Mucosa of descending colon (tissue), 3 donors: Measurements from ENCODE around the gene ZBTB47. TPM values are rescaled to one million over a fixed set of nuclear protein-coding genes. Genes with fewer than 3 reads are reported as not detected.

Experiments used
- ATAC-seq: fragments of 200-7000 bp; cut with Tn5 transposase; one replicate; pipeline ENCODE4 v1.9.1; 2020; ENCODE audit warnings: mild to moderate bottlenecking, moderate library complexity
- DNase-seq, 3 donors: peaks; one replicate each; pipeline ENCODE4 v3.0.0-alpha.2; 2020
- H3K36me3 ChIP-seq: fragments of 200-600 bp; one replicate; pipeline ENCODE4 v1.8.0; 2021; ENCODE audit warnings: low read depth, mild to moderate bottlenecking
- H3K4me1 ChIP-seq: fragments of 200-600 bp; one replicate; pipeline ENCODE4 v1.8.0; 2021; ENCODE audit warnings: low read depth, mild to moderate bottlenecking
- H3K4me3 ChIP-seq: fragments of 200-600 bp; one replicate; pipeline ENCODE4 v1.8.0; 2021; ENCODE audit warnings: mild to moderate bottlenecking
- H3K9me3 ChIP-seq: fragments of 200-600 bp; one replicate; pipeline ENCODE4 v1.8.0; 2021; ENCODE audit warnings: mild to moderate bottlenecking
- intact Hi-C, 2 donors: fragments of 100-400 bp; cut with DNase I in 1 of 2; cut with micrococcal nuclease in 1 of 2; formaldehyde crosslinking; loops; one replicate each; pipeline versions ENCODE4 v1.11.0 to v1.11.1; 2022; cut with DNase I, micrococcal nuclease
- total RNA-seq, 3 donors: library from RNA; stranded (reverse); fragmentation: NEBNext Ultra II Directional in 2 of 3; extraction: Animal tissue kit (Norgen Biotek cat#: 25700) in 2 of 3; gene quantifications; one replicate each; pipeline versions ENCODE4 v1.2.1 to v1.2.4, GENCODE V29; 2021 to 2023
- TF ChIP-seq, protein P1 (sequence below): fragments of 200-600 bp; IDR thresholded peaks from one replicate; pipeline ENCODE4 v1.8.0; 2022; ENCODE audit warnings: antibody characterized with exemption, mild to moderate bottlenecking
- donor health status: DM: no; HTN: no; CAD: no; lungs with moderate emphysema.
- donor health status: DM: no; HTN: no; CAD: no.
- donor health status: DM: no; HTN: yes; CAD: no.

The ZBTB47 gene
- total RNA-seq, 3 donors from 2014 or later: 3.1 to 45.5 (median 12.4) TPM

DNA sequence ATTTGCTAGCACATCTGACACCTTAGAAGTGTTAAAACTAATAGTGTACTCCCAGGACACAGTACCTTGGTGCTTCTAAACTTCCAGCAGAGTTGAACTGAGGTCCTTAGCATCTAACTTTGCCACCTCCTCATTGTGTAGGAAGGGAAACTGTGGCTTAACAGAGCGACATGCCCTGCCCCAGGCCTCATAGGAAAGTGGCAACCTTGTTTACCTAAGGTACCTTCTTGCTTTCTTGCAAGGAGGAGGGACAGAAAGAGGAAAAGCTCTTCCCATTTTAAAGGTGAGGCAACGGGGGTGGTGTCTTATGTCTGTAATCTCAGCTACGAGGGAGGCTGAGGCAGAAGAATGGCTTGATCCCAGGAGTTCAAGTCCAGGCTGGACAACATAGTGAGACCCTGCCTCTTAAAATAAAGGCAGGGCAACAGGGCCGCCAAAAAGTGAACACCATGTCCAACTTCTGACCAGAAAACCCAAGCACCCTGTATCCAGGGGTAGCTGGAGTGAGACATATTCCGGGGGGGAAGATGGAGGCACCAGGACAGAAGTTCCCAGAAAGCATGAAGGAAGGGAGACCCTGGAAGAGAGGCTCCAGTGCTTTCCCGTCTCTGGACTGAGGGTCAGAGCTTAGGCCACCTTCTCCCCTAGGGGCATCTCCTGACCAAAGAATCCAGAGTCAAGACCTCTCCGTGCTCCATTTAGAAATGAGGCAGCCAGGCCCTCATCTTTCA lies 31.3 kb downstream of the ZBTB47 start:
- DNase-seq: peak in 1 of 3 donors; percentile 7
- intact Hi-C loops: no loop called here
- Histone ChIP-seq H3K4me1 (no peaks in the 10 kb centered on the region), H3K4me3 (no peak overlapping the region), H3K36me3 (no peaks in the 10 kb centered on the region), H3K9me3 (no peaks in the 10 kb centered on the region)
- ATAC-seq: no peak
- TF ChIP-seq, protein P1, sequence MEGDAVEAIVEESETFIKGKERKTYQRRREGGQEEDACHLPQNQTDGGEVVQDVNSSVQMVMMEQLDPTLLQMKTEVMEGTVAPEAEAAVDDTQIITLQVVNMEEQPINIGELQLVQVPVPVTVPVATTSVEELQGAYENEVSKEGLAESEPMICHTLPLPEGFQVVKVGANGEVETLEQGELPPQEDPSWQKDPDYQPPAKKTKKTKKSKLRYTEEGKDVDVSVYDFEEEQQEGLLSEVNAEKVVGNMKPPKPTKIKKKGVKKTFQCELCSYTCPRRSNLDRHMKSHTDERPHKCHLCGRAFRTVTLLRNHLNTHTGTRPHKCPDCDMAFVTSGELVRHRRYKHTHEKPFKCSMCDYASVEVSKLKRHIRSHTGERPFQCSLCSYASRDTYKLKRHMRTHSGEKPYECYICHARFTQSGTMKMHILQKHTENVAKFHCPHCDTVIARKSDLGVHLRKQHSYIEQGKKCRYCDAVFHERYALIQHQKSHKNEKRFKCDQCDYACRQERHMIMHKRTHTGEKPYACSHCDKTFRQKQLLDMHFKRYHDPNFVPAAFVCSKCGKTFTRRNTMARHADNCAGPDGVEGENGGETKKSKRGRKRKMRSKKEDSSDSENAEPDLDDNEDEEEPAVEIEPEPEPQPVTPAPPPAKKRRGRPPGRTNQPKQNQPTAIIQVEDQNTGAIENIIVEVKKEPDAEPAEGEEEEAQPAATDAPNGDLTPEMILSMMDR: no peak

DNA sequence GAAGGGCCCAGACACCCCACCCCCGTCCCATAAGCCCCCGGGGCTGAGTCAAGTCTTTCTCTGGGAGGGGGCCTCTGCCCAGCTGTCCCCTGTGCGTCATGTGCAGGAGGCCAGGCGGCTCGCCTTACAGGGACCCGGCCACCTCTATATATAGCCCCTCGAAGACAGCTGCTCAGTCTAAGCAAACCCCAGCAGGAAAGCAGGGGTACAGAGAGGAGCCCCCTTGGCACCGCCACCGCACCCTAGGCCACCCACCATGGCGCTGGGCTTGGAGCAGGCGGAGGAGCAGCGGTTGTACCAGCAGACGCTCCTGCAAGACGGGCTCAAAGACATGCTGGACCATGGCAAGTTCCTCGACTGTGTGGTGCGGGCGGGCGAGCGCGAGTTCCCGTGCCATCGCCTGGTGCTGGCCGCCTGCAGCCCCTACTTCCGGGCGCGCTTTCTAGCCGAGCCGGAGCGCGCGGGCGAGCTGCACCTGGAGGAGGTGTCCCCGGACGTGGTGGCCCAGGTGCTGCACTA lies 31.9 kb downstream of the ZBTB47 start, which contains the start of gene KLHL40:
Gene KLHL40, plus strand, starts transcription at position 175 of the 519 bp plus-strand sequence. Its CDS starts 82 bp downstream, at position 257.
- Histone ChIP-seq H3K36me3 (no peaks in the 10 kb centered on the region), H3K9me3 (no peaks in the 10 kb centered on the region), H3K4me1 (no peaks in the 10 kb centered on the region), H3K4me3 (no peak within 1 kb of the TSS)
- ATAC-seq (no peak), DNase-seq (peak in 2 of 3 donors; percentile 15 to 40)
- TF ChIP-seq, protein P1: no peak
- intact Hi-C loops: no loop called here

DNA sequence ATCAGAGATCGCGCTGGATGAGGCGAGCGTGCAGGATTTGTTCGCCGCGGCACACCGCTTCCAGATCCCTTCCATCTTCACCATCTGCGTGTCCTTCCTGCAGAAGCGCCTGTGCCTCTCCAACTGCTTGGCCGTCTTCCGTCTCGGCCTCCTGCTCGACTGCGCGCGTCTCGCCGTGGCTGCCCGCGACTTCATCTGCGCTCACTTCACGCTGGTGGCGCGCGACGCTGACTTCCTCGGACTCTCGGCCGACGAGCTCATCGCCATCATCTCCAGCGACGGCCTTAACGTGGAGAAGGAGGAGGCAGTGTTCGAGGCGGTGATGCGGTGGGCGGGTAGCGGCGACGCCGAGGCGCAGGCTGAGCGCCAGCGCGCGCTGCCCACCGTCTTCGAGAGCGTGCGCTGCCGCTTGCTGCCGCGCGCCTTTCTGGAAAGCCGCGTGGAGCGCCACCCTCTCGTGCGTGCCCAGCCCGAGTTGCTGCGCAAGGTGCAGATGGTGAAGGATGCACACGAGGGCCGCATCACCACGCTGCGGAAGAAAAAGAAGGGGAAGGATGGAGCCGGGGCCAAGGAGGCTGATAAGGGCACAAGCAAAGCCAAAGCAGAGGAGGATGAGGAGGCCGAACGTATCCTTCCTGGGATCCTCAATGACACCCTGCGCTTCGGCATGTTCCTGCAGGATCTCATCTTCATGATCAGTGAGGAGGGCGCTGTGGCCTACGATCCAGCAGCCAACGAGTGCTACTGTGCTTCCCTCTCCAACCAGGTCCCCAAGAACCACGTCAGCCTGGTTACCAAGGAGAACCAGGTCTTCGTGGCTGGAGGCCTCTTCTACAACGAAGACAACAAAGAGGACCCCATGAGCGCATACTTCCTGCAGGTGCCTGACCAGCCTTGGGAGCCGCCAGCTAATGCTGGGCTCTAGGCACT lies 32.7 kb downstream of the ZBTB47 start:
- peak in 1 of 3 donors; percentile 12 for DNase-seq
- intact Hi-C loops: no loop called here

DNA sequence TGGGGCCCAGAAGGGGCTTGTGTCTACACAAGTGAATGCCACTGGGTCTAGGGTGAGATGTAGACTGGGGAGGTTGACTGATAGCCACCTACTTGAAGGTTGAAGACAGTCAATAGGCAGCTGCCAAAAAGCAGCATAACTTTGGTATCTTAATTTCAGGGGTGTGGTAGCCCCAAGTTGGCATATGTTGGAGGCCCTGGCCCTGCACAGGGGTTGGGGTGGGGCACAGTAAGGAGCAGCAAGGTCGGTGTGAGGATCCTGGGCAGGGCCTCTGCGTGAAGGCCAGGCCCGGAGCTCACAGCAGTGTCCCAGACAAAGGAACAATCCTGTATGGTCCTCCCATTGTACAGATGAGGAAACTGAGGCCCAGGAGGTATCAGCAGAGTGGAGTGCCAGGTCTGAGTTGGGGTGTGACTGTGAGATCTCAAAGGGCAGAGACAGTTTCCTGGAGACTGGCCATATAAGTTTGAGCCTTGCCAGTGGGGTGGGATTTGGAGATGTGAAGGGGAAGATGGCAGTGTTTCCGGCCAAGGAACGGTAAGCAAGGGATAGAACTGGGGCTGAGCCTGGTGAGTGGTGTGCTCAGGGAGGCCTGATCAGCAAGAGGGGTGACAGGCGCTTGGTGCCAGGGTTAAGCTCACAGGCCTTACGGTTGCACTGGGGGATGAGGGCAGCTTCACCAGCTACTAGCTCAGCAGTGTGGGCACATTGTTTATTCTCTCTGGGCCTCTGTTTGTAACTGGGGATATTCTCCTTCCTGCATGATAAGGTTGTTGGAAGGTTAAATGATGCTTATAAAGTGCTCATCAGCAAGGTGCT lies 33.5 kb downstream of the ZBTB47 start:
- TF ChIP-seq, protein P1: no peak
- intact Hi-C loops: no loop called here
- no peak overlapping the region for H3K4me3 ChIP-seq
- no peaks in the 10 kb centered on the region for H3K4me1 ChIP-seq
- H3K9me3 ChIP-seq: no peaks in the 10 kb centered on the region
- DNase-seq (peak in 1 of 3 donors; percentile 16), ATAC-seq (no peak)
- no peaks in the 10 kb centered on the region for H3K36me3 ChIP-seq

More for the DNA sequence above, 32.7 kb downstream of the ZBTB47 start:
- Histone ChIP-seq H3K4me1 (no peaks in the 10 kb centered on the region), H3K9me3 (no peaks in the 10 kb centered on the region), H3K36me3 (no peaks in the 10 kb centered on the region), H3K4me3 (no peak overlapping the region)
- TF ChIP-seq, protein P1: no peak
- no peak for ATAC-seq

DNA sequence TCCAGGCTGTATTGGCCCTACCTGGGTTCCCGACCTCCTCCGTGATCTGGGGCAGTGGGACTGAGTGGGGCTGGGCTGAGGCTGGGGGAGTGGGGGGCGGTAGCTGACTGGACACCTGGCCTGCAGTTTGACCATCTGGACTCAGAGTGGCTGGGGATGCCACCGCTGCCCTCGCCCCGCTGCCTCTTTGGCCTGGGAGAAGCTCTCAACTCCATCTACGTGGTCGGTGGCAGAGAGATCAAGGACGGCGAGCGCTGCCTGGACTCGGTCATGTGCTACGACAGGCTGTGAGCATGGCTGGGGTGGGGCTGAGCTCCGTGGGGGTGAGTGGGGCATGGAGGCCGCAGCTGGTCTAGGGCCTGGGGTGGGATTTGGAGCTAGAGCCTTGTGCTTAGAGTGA lies 34.5 kb downstream of the ZBTB47 start:
- Histone ChIP-seq H3K36me3 (no peaks in the 10 kb centered on the region), H3K9me3 (no peaks in the 10 kb centered on the region), H3K4me1 (no peaks in the 10 kb centered on the region), H3K4me3 (no peak overlapping the region)
- intact Hi-C loops: no loop called here
- TF ChIP-seq, protein P1: no peak
- DNase-seq (peak in 1 of 3 donors; percentile 46), ATAC-seq (no peak)
